ENCODE measurements around the gene YPEL2.

Gene YPEL2

GRCh38 chr17:59357219-59357697 is 25.8 kb downstream of the YPEL2 start:
- no peak for DNase-seq

- DNase-seq = peak; percentile 35
These were observed 26.5 kb downstream of the YPEL2 start for GRCh38 chr17:59357929-59358328.

GRCh38 chr17:59361386-59361785 is 29.9 kb downstream of the YPEL2 start:
- DNase-seq = peak; percentile 42

GRCh38 chr17:59361916-59362810 is 30.7 kb downstream of the YPEL2 start:
- DNase-seq = peak; percentile 45

GRCh38 chr17:59362811-59363205 is 31.4 kb downstream of the YPEL2 start:
- DNase-seq = no peak

GRCh38 chr17:59365383-59365981 is 34.0 kb downstream of the YPEL2 start:
- peak; percentile 31 for DNase-seq

- DNase-seq = no peak
These were observed 34.7 kb downstream of the YPEL2 start for GRCh38 chr17:59366040-59366757.

GRCh38 chr17:59366773-59367656 is 35.6 kb downstream of the YPEL2 start:
- DNase-seq = no peak

- no peak for DNase-seq
These were observed 36.2 kb downstream of the YPEL2 start for GRCh38 chr17:59367657-59368045.

- no peak for DNase-seq
These were observed 36.9 kb downstream of the YPEL2 start for GRCh38 chr17:59368218-59368857.

- no peak for DNase-seq
These were observed 37.8 kb downstream of the YPEL2 start for GRCh38 chr17:59369031-59369975.

- no peak for DNase-seq
These were observed 39.3 kb downstream of the YPEL2 start for GRCh38 chr17:59370593-59371299.

- no peak for DNase-seq
These were observed 40.1 kb downstream of the YPEL2 start for GRCh38 chr17:59371416-59372100.

- DNase-seq = no peak
These were observed 40.8 kb downstream of the YPEL2 start for GRCh38 chr17:59372138-59372751.

- no peak for DNase-seq
These were observed 42.5 kb downstream of the YPEL2 start for GRCh38 chr17:59373882-59374495.

GRCh38 chr17:59374612-59375011 is 43.2 kb downstream of the YPEL2 start:
- DNase-seq = no peak

GRCh38 chr17:59375857-59376256 is 44.4 kb downstream of the YPEL2 start:
- DNase-seq = no peak

- no peak for DNase-seq
These were observed 45.1 kb downstream of the YPEL2 start for GRCh38 chr17:59376506-59376905.

GRCh38 chr17:59377410-59377809 is 46.0 kb downstream of the YPEL2 start:
- no peak for DNase-seq

Data from stimulated activated CD4-positive, alpha-beta T cell treated with anti-CD3 and anti-CD28 coated beads, Interleukin-15, amount 100 ng/mL, for 24 hours (primary cell).